DMS79 (cell line): Measurements from ENCODE around the gene DLD.
"Not testable (repeated sequence)": the region's sequence is repeated elsewhere in the genome, so short reads cannot be mapped to it uniquely, and the experiment has no call there.

Source experiments
- DNase-seq: peaks from one replicate; lab custom pipeline; 2025; lab: John Stamatoyannopoulos, UW

DLD gene, protein sequence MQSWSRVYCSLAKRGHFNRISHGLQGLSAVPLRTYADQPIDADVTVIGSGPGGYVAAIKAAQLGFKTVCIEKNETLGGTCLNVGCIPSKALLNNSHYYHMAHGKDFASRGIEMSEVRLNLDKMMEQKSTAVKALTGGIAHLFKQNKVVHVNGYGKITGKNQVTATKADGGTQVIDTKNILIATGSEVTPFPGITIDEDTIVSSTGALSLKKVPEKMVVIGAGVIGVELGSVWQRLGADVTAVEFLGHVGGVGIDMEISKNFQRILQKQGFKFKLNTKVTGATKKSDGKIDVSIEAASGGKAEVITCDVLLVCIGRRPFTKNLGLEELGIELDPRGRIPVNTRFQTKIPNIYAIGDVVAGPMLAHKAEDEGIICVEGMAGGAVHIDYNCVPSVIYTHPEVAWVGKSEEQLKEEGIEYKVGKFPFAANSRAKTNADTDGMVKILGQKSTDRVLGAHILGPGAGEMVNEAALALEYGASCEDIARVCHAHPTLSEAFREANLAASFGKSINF

DNA sequence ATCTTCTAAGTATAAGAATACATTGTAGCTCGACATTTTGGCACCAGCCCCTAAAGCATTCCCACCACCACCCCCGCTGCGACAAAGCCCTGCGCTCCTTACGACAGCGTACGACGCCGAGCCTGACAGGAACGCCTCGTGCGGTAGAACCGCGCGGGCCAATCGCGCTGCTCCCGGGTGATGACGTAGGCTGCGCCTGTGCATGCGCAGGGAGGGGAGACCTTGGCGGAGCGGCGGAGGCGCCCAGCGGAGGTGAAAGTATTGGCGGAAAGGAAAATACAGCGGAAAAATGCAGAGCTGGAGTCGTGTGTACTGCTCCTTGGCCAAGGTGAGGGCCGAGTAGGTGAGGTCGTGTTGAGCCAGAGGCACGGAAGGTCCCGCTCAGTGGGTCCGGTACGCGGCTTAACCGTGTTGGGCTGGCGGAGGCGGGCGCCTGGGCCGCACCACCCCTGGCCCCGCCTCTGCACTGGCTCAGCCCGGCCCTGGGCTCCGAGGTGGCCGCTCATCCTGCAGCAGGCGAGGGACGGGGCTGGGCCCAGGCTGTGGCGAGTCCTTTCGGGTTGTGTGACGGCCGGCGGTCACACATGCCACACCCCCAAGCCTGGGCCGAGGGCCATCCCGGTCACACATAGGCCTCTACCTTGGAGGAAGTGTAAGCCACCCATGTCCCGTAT lies at the start of gene DLD:
DLD (plus strand) TSS at position 222 of the 674 bp plus-strand sequence; CDS start at position 290, 68 bp downstream.
- peak; percentile 65 for DNase-seq

DNA sequence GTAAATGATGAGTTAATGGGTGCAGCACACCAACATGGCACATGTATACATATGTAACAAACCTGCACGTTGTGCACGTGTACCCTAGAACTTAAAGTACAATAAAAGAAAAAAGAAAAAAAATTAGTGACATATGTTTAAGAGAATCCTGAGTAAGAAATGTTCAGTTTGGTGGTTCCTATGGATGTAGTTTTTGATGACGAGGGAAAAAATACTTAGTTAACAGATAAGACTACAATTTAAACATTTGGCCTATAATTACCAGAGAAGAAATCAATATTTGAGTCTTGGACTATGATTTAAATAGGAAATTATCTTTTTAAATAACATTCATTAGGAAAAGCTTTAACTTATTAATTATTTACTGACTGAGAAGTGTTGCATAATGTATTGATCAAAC lies 48.8 kb upstream of the DLD start:
- DNase-seq, result no peak

DNA sequence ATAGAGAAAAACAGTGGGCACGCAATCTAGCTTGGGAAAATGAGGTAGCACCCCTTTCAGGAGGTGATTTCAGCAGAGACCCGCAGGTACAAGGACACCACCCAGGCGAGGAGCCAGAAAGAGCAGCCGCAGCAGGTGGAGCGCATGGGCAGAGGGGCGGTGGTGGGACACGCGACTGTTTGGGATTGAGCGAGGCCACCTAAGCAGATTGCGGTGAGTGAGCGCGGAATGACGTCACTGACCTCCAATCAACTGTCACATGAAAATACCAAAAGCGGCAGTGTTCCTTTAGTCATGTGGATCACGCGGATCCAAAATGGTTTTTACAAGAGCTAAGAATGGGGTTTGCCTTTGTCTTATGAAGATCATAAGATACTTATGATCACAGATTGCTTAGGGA lies 47.8 kb upstream of the DLD start:
- no peak for DNase-seq

DNA sequence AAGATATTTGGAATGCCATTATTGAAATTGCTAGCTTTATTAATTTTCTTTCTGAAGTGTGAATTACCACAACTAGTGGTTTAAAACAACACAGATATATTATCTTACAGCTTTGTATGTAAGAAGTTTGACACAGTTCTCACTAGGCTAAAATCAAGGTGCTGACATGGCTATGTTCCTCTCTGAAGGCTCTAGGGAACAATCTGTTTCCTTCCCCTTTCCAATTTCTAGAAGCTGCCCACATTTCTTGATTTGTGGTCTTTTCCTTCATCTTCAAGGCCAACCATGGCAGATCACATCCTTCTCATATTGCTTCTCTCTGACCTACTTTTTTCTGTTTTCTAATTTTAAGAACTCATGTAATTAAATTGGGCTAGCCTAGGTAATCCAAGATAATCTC lies 44.7 kb upstream of the DLD start:
- DNase-seq, result no peak

DNA sequence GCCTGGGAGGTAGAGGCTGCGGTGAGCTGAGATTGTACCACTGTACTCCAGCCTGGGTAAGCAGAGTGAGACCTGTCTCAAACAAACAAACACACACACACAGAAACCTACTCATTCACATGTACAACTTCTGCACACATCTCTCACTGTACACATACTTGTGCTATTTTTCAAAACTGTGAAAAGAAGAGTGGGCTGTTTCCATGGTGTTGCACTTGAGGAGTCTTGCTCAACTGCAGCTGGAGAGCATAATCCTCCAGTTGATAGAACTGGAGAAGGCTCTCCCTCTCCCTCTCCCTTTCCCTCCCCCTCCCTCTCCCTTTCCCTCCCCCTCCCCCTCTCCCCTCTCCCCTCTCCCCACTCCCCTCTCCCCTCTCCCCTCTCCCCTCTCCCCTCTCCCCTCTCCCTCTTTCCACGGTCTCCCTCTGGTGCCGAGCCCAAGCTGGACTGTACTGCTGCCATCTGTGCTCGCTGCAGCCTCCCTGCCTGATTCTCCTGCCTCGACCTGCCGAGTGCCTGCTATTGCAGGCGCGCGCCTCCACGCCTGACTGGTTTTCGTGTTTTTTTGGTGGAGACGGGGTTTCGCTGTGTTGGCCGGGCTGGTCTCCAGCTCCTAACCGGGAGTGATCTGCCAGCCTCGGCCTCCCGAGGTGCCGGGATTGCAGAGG lies 43.7 kb upstream of the DLD start:
- peak; percentile 86 for DNase-seq

DNA sequence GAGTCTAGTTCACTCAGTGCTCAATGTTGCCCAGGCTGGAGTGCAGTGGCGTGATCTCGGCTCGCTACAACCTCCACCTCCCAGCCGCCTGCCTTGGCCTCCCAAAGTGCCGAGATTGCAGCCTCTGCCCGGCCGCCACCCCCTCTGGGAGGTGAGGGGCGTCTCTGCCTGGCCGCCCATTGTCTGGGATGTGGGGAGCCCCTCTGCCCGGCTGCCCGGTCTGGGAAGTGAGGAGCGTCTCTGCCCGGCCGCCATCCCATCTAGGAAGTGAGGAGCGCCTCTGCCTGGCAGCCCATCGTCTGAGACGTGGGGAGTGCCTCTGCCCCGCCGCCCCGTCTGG lies 43.2 kb upstream of the DLD start:
- DNase-seq, result not testable (repeated sequence)

DNA sequence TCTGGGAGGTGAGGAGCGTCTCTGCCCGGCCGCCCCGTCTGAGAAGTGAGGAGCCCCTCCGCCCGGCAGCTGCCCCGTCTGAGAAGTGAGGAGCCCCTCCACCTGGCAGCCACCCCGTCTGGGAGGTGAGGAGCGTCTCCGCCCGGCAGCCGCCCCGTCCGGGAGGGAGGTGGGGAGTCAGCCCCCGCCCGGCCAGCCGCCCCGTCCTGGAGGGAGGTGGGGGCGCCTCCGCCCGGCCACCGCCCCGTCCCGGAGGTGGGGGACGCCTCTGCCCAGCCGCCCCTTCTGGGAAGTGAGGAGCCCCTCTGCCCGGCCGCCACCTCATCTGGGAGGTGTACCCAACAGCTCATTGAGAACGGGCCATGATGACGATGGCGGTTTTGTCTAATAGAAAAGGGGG lies 42.8 kb upstream of the DLD start:
- not testable (repeated sequence) for DNase-seq

DNA sequence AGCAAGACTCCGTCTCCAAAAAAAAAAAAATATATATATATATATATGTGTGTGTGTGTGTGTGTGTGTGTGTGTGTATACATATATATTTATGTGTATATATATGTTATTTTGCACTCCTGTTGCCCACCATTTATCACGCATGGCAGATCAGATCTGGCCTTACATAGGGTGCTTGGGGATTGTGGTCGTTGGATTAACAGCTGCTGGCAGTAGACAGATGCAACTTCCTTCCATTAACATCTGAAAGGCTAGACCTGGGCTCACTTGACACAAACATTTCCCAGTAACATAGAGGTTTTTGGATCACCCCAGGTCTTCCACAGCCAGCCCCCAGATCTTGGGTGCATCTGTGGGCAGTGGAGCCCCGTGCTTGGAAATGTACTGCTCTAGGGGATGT lies 40.8 kb upstream of the DLD start:
- no peak for DNase-seq

DNA sequence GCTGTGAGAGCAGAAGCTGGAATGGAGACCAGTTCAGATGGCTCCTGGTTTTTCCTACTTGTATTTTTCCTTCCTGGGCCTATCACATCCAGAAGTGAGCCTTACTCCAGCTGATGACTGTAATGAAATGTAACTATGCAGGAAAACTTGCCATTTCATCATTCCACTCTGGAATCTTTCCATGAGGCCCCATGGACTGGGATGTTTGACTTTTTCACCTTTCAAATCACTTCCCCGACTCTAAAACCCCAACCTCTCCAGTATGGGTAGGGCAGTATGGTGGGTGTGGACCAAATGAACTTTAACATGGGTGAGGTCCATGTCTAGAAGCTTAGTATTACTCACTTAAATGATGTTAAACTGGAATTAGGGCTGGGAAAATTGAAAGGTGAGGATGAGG lies 40.3 kb upstream of the DLD start:
- DNase-seq, result no peak

DNA sequence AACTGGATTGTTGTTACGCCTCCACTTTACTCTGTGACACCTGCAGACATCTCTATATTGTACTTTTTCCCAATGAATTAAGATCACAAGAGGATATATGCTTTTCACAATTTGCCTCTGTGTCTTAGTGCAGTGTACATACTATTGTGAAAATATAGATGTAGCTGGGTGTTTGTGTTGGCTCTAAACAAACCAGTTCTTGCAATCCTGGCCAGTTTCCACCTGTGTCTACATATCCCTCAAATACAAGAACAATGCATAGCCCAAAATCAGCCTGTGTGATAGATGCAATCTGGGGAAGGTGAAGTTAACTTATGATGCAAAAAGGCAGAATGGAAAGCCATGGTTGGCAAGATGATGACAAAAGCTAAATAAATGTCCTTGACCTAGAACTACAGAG lies 36.5 kb upstream of the DLD start:
- DNase-seq, result no peak

DNA sequence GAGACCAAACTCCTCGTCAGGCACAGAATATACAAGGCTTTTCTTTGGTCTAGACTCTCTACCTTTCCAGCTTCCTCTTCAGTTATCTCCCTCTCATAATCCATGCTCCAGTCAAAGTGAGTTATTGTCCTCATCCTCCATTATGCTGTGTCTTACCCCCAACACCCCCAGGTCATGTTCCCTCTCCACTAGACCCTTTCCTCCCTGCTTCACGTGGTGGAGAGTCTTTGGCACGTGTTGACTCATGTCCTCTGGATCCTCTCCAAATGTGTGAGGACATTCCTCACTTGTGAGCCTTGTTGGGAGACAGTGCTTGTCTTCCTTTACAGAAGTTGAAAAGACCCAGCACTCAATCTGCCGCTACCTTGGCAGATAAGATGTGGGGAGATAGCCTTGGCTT lies 36.0 kb upstream of the DLD start:
- DNase-seq, result no peak

DNA sequence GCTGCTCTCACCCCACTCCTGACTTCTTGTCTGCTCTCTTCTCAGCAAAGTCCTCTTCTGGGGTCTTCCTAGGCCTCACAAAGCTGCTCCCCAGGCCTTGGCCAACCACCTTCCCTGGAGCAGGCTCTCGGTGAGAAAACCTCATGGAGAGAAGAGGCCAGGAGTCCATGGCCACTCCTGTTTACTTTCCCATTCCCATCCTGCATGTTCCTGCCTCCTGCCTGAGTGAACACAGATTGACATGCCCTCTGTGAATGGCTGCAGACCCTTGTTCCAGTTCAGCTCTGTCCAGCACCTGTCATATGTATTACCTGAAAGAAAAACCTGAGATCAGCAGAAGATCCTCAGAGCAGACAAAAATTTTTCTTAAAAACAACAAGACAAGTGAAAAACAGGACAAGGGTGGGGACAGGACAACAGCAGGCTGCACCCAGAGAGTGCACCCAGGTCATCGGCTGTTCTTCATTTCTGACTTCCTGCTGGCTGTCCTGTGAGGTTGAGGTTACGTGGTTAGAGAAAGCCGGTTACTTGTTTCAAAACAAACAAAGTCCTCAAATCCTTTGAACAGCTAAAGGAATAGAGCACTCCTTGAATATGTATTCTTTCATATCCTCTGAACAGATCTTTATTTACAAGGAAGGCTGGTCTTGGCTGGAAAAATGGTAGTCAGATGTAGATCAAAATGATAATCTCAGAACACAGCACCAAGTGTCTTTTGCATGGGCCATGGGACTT lies 34.0 kb upstream of the DLD start:
- DNase-seq, result peak; percentile 7

DNA sequence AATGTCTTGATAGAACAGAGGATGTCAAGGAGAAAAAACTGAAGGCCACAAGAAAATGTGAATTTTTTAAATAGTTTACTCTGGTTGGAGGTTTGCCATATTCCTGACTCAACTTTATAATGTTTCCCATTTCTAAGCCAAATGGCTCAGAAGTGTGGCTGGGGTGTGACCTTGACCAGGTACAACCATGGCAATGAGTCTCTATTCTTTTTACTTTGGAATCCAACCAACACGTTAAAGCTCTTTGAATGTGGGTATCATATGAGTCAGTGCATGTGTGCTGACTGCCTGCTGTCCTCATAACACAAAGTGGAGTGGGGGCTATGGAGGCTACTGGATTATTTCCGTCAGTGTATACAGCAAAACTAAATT lies 33.5 kb upstream of the DLD start:
- no peak for DNase-seq

DNA sequence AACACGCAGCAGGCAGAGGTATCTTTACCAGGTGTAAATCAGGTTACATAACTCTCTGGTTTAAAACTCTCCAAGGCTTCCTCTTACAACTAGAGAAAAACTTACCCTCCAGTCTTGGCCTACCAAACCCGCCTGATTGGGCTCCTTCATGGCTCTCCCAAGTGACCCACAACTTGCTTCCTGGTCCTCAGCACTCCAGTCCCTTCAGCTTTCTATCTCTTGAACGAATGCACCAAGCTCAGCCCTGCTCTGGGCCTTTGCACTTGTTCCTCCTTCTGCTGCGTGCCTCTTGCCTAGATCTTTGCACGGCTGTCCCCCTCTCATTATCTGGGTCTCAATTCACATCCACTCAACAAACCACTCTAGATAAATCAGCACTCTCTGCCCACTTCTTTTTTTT lies 32.7 kb upstream of the DLD start:
- DNase-seq, result no peak

DNA sequence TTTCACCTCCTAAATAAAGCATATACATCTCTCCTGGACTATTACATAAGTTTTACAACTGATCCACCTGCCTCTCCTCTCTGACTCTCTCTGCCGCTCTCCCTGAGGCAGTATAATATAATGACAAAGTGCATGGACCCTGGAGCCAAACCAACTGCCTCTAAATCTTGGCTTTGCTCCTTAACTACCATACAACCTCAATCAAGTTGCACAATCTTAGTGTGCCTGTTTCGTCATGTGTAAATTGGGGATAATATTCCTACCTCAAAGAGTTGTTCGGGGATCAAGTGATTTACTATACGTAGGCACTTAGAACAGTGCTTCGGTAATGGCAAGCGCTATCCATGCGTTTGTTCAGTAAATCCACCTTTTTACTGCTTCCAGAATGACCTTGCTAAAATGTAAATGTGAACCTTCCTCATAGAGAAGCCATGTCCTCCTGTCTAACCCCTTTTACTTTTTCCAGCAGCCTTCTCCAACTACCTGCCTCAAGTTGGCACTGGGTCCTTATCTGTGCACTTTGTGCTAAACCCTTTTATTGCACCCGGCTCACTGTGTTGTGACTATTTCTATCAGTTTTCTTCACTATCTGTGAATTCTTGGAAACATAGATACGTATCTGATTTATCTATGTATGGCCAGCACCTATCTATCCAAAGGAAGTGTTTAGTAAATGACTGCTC lies 30.6 kb upstream of the DLD start:
- no peak for DNase-seq

DNA sequence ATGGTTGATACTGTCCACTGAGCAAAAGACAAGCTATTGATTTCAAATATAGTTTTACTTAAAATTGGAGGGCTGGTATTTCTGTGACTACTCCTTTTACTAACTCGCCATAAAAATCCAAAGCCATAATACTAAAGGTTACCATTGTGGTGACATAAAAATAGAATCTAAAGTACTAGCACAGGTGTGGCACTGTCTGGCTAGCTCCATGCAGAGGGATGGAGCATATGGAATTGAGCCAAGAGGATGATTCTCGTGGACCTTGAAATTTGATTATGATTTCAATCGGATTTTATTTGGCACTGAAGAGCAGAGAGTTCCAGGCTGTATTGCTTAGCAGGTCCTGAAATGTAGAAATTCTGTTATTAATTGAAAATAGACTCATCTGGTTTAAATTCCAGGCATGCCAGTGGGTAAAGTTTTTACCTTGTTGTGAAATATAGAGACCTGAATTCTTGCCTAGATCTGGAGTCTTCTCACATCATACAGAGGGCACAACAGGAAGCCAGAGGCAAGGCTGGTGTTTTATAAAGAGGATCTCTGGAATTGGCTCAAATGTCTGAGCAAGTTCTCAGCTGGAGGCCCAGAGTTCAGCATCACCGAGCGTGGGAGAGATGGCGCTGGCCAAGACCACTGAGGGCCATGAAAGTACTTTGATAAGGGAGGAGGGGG lies 29.9 kb upstream of the DLD start:
- DNase-seq, result no peak

DNA sequence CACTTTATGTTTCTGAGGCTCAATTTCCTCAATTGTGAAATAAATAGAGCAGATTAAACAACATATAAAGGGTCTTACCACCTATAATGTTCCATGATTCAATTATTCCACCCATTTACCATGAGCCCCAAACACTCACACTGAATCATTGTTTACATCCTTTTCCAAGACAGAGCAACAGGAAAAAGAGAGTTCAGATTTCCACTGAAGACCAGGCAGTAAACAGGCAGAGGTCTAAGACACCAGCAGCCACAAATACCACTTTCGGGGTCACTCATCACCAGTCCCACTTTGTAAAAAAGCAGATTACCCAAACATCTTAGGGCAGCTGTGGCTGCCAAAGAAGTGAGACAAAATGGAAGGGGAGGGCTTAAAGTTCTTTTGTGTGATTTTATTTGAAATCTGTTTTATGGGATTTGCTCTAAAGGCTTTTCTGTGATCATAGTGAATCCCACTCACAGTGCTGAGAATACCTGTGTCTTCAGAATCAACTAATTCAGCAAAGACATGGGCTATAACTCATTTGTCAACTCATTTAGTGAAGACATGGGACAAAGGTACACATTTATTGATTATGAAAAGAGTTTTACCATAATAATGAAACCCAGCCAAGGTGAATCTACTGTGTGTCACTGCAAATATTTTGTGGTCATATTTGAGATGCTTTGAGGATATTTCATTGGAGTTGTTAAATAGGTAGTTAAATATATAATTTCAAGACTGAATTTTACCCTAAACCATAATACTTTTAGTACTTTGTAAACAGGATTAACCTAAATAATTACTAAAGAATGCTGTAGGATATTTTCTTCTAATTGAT lies 24.8 kb upstream of the DLD start:
- DNase-seq, result no peak

DNA sequence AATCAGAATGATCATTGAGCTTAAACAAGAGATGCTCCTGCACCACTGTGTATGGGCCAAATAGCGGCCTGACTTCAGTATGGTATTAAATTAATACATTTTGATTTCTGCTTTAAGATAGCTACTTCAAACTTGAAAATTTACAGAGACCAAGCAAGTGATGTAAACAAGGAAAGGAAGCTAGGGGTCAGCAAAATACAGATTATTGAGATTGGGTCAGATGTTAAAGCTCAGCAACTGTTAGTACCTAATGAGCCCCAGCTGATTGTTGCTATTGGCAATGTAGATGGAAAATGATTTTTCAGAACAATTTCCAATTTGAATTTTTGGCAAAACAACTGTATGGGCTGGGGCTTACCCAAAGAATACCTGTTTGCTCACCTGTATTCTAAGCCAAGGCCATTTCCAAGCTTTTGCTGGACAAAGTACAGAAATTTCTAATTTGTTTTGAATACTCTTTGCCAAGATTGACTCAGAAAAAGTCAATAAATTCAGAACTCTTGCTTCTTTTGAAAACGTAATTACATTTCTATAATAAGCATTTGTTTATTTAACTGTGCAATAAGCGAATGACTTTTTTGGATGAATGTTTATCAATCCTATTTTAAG lies 23.0 kb upstream of the DLD start:
- DNase-seq, result no peak

DNA sequence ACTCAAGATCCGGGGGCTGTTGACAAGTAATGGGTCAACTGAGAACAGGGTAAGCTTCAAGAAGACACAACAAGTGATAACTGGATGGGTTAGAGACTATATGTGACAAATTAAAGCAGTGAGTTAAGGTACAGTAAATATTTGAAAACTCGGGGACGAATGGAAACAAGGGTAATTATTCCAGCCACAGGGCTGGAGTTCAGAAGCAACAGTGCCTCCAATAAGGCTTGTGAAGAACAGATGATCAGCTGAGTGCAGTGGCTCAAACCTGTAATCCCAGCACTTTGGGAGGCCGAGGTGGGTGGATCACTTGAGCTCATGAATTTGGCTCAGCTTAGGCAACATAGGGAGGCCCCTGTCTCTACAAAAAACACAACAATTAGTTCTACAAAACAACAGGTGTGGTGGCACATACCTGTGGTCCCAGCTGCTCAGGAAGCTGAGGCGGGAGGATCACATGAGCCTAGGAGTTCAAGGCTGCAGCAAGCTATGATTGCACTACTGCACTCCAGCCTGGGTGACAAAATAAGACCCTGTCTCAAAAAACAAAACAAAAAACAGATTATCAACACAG lies 20.5 kb upstream of the DLD start:
- no peak for DNase-seq

DNA sequence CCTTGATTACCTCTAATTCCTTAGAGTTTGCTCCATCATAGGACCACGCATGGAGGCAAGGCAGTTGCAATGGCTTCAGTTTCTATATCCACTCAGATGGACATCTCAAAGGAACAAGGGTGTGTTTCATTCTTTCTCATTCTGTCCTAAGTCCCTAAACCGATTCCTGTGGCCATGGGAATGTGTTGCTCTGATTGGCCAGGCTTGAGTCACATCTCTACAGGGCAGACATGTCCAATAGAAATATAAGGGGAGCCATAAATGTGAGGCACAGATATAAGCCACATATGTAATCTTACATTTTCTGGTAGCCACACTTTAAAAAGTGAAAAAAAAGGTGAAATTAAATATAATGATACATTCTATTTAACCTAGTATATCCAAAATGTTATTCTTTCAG lies 16.9 kb upstream of the DLD start:
- no peak for DNase-seq
